ENCODE measurements around the gene HNRNPH3. TPM values are rescaled to one million over a fixed set of nuclear protein-coding genes. Genes with fewer than 3 reads are reported as not detected.

The HNRNPH3 gene
- total RNA-seq (2022; extraction: Qiagen RNA extraction; ENCODE audit: low read depth), result 196 to 273 TPM (median 230 TPM) in 5 replicates

GRCh38 chr10:68331455-68332258 is at the start of gene HNRNPH3:
Gene HNRNPH3 (plus strand): TSS chr10:68332064. CDS start chr10:68337222, 5,158 bp downstream.

GRCh38 chr10:68332259-68333057 is 594 bp downstream of the HNRNPH3 start, which contains the start of gene PBLD:
Gene PBLD (minus strand): TSS chr10:68332928. CDS start chr10:68306844, 26,084 bp downstream.

Other genes with a start within 250 kb of the HNRNPH3 start
- gene MYPN, start 222.6 kb upstream of the HNRNPH3 start, total RNA-seq (2022; extraction: Qiagen RNA extraction; ENCODE audit: low read depth), result 2.3 to 3.8 TPM (median 2.7 TPM) in 5 replicates
- gene ATOH7, start 100.0 kb upstream of the HNRNPH3 start, total RNA-seq (2022; extraction: Qiagen RNA extraction; ENCODE audit: low read depth), result 0.18 to 0.31 TPM (median 0.22 TPM) in 5 replicates
- 2.6 to 3.5 TPM (median 3.2 TPM) in 5 replicates for gene PBLD, start 864 bp downstream of the HNRNPH3 start, total RNA-seq (2022; extraction: Qiagen RNA extraction; ENCODE audit: low read depth)
- gene RUFY2, start 75.2 kb downstream of the HNRNPH3 start, total RNA-seq (2022; extraction: Qiagen RNA extraction; ENCODE audit: low read depth), result 5.0 to 13.3 TPM (median 9.1 TPM) in 5 replicates
- gene DNA2, start 139.9 kb downstream of the HNRNPH3 start, total RNA-seq (2022; extraction: Qiagen RNA extraction; ENCODE audit: low read depth), result 5.5 to 11.7 TPM (median 10.1 TPM) in 5 replicates
- 11.4 to 17.9 TPM (median 15.4 TPM) in 5 replicates for gene SLC25A16, start 195.5 kb downstream of the HNRNPH3 start, total RNA-seq (2022; extraction: Qiagen RNA extraction; ENCODE audit: low read depth)
- gene TET1, start 228.3 kb downstream of the HNRNPH3 start, total RNA-seq (2022; extraction: Qiagen RNA extraction; ENCODE audit: low read depth), result 0.26 to 0.64 TPM (median 0.58 TPM) in 5 replicates

Measured in A549 treated with ZK216348 at 1 μM for 4 hours (cell line).